ENCODE data around the gene ZNF688.

DNA sequence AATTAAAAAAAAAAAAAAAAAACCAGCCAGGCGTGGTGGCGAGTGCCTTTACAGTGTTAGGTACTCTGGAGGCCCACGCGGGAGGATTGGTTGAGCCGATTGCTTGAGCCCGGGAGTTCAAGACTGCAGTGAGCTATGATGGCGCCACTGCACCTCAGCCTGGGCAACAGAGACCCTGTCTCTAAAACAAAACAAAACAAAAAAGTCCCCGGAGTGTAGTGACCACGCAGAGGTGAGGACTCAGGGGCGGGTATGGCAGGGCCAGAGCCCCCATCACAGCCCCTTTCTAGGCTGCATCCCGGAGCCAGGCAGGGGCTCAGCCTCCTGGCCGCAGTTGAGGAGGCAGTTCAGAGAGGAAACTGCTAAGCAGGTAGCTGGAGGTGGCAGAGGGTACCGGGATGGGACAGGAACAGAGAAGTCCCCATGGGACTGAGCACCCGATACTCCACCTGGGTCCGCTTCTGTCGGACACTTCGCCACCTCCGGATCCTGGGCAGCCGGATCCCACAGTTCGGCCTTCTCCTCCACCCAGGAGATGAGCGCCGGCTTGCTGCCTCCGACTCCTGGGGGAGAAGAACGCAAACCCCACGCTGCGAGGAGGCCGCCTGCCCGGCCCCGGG, 37.7 kb downstream of the ZNF688 start:
- TF ChIP-seq FOXK2 (IDR thresholded peaks at IDR 0.05) (no peak), CTBP1 (IDR thresholded peaks at IDR 0.05; ENCODE audit: borderline replicate concordance) (no peak), HDGF (IDR thresholded peaks at IDR 0.05; ENCODE audit: borderline replicate concordance) (no peak), SUZ12 (IDR thresholded peaks at IDR 0.05) (no peak), TARDBP (IDR thresholded peaks at IDR 0.05) (no peak)

Measured in HEK293T (cell line).